GM21381 (cell line): ENCODE measurements around the gene USP54.

Source experiments
- ATAC-seq: cut with Tn5 transposase; IDR thresholded peaks from one replicate; pipeline ENCODE4 v1.9.1; 2021; ENCODE audit warnings: mild to moderate bottlenecking, moderate library complexity; ENCODE audit not compliant: unreplicated experiment

Gene USP54

DNA sequence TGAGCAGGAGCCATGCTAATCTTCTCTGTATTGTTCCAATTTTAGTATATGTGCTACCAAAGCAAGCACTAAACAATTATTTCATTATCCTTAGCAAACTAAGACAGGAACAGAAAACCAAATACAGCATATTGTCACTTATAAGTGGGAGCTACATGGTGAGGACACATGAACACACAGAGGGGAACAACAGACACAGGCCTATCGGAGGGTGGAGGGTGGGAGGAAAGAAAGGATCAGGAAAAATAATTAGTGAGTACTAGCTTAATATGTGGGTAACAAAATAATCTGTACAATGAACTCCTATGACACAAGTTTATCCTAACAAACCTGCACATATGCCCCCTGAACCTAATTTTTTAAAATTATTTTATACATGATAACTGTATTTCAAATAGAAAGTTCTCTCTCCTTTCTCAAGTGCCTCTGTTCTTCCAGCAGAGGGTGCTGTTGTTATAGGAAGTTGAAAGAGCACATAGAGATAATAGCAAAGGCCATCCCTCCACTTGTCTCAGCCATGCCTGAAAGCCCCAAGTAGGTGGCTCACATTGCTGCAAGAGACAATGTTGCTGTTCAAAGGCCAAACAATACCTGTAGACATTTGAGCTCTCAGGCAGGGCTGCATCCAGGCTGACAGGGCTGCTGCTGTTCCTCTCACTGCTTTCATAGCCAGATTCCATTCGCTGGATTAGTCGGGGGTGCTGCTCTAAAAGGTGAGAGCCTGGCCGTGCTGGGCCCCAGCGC lies 61.9 kb downstream of the USP54 start:
- ATAC-seq = no peak

- no peak for ATAC-seq
Observed at GRCh38 chr10:73522263-73522662, 68.9 kb downstream of the USP54 start.

DNA sequence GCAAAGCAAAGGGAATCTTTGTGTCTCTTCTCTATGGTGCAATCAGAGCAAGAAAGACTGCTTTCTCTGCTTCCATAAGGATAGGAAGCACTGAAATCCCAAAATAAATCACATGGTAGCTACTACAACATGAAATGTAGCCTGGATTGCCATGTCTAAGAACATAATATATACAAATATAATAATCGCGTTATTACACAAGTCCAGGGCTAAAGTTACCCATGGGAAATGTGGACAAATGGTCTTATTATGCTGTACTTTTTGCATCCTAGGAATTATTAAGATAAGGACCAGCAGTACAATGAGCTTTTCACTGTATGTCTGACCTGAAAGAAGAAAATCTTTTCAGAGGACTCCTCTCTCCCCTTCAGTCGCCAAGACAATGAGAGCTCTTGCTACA lies 71.8 kb downstream of the USP54 start:
- no peak for ATAC-seq

DNA sequence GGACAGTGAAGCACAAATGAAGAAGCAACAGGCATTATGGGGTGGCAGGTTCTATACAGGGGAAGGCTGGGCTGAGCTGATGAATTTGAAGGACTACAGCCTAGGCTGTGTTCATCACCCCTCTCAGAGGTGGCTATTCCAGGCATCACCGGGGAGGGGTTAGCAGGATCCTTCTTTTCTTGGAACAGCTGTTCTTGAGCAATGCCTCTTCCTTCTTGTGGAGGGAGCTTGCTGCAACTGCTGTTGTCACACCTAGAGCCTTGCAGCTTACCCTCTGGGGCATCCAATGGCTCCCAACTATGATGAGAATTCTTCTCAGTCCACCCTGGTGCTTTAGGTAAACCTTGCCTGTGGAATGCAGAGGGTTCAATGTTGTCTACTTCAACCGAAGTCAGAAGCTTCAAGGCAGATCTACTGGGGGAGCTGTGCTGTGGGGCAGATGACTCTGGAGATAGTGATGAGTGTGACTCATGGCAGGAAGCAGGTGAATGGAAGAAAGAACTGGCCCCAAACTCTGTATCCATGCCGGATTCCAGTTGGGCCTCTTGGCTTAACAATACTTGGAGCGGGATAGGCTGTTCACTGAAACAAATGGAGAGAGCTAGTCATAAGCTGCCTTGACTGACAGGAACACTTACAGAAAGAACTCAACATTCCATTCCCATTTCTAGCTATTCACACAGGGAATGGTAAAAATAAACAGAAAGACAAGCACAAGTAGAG lies 73.8 kb downstream of the USP54 start:
- ATAC-seq = no peak

DNA sequence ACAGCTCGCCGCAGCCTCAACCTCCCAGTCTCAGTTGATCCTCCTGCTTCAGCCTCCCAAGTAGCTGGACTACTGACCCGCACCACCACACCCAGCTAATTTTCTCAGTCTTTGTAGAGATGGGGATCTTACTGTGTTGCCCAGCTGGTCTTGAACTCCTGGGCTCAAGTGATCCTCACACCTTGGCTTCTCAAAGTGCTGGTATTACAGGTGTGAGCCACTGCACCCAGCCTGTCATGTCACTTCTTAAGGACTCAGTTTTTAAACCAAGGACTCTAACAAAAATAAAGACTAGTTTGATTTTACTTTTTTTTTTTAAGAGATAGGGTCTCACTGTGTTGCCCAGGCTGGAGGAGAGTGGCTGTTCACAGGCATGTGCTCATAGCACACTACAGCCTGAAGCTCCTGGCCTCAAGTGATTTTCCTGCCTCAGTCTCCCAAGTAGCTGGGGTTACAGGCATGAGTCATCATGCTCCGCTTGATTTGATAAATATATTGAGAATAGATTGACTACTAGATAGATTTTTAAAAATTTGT lies 78.9 kb downstream of the USP54 start:
- no peak for ATAC-seq

DNA sequence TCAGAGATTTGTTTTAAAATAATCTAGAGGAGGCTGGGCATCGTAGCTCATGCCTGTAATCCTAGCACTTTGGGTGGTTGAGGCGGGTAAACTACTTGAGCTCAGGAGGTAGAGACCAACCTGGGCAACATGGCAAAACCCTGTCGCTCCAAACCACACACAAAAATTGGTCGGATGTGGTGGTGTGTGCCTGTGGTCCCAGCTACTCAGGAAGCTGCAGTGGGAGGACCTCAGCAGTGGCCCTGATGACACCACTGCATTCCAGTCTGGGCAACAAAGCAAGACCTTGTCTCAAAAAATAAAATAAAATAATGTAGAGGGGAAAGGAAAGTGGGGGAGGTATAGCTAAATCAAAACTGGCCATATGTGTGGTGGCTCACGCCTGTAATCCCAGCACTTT lies 81.4 kb downstream of the USP54 start:
- ATAC-seq = no peak

DNA sequence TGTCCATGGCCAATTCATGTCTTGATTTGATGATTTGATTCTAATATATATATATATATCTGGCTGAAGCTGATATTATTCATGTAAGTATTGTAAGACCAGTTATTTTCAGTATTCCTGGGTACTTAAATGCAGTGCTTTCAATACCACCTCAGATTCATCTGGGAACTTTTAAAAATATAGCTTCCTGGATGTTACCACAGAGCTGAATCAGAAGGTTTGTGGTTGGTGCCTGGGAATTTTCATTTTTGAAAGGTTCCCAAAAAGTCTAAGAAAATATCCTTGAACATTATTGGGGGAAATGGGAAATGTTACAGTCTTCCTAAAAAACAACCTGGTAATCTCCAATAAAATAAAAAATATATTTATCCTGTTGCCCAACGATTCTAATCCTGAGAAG lies 84.7 kb downstream of the USP54 start:
- no peak for ATAC-seq

GRCh38 chr10:73506074-73506473 lies 85.1 kb downstream of the USP54 start:
- ATAC-seq = no peak

GRCh38 chr10:73503037-73503436 lies 88.1 kb downstream of the USP54 start:
- no peak for ATAC-seq

DNA sequence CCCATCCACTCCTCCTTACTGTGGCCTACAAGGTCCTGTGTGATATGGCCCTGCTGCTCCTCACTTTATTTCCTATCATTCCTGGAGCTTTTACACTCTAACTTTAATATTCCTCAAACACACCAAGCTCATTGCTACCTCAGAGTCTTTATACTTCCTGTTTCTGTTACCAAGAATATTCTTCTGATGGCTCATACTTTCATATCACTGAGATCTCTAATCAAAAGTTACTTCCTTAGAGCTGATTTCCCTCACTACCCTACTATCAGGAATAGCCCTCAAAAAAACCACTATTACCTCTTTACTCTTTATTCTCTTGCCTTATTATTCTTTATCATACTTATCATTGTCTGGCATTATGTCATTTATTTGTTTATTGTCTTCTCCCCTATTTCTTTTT lies 89.5 kb downstream of the USP54 start:
- no peak for ATAC-seq

GRCh38 chr10:73497623-73498022 lies 93.5 kb downstream of the USP54 start:
- ATAC-seq = no peak

GRCh38 chr10:73495884-73496674 lies 95.1 kb downstream of the USP54 start, which contains the start of gene PPP3CB:
TSS of gene PPP3CB (minus strand) at chr10:73496024. CDS start at chr10:73495889, 135 bp downstream.
- peak; percentile 62 for ATAC-seq

DNA sequence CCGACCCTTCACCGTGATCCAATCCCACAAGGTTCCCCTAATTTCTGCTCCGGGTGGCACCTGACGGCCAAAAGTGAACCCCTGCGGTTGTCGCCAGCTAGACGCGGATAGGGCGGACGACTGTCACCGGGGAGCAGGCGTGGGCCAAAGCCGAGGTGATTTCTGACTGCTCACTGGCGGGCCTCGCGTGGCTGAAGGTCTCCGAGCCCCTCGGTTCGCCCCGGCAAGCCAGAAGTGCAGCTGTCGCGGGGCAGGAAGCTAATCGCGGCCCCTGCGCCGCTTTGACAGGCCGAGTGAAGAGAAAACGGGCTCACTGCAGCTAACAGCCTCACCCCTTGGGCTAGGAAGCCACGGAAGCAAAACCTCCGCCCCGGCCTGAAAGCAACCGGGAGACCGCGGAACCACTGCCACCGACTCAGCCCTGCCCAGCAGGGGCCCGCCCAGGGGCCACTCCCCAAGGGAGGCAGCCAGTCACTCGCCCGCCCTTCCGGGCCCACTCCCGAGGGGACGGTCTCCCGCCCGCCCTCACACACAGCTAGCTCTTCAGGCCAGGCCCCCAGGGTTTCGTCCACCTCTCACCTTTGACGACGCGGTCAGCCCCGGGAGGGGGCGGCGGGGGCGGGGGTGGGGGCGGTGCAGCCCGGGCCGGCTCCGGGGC lies 95.8 kb downstream of the USP54 start:
- peak; percentile 92 for ATAC-seq

- ATAC-seq = no peak
Observed at GRCh38 chr10:73494877-73495225, 96.3 kb downstream of the USP54 start.

DNA sequence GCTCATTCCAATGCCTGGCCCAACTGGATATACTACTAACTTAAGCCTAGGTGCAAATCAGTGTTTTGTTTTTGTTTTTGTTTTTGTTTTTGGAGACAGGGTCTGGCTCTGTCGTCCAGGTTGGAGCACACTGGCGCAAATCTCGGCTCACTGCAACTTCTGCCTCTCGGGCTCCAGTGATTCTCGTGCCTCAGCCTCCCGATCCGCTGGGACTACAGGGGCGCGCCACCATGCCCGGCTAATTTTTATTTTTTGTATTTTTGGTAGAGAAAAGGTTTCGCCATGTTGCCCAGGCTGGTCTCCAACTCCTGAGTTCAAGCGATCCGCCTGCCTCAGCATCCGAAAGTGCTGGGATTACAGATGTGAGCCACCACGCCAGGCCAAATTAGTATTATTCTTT lies 96.9 kb downstream of the USP54 start:
- no peak for ATAC-seq

GRCh38 chr10:73493781-73494180 lies 97.4 kb downstream of the USP54 start:
- no peak for ATAC-seq

DNA sequence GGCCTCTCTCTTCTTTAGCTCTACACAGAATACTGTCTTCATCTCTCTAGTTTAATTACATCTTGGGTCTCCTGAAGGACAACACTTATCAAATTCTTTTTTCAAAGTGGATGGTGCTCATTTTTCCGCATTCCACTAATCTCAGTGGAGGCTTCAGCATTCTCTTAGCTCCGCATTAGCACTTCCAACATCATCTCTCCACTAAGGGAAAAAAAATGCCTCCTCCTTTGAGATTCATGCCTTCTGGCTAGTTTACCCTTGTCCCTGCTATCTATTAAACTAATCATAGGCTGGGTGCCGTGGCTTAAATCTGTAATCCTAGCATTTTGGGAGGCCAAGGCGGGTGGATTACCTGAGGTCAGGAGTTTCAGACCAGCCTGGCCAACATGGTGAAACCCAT lies 104.5 kb downstream of the USP54 start:
- no peak for ATAC-seq

GRCh38 chr10:73485320-73485719 lies 105.8 kb downstream of the USP54 start:
- no peak for ATAC-seq

DNA sequence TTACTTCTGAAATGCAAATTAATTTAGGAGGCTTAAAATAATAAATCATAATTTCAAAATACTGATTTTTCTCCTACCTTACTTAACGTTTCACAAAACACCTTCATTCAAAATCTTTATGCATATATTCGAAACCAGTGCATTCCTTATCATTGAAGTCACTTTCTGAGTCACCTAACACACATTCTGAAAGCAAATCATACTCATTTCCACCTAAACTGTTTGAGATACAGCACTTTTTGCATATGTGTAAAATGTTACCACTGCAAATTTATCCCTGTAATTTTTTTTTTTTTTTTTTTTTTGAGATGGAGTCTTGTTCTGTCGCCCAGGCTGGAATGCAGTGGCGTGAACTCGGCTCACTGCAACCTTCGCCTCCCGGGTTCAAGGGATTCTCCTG lies 111.0 kb downstream of the USP54 start:
- no peak for ATAC-seq

- ATAC-seq = no peak
Observed at GRCh38 chr10:73478636-73479035, 112.5 kb downstream of the USP54 start.

DNA sequence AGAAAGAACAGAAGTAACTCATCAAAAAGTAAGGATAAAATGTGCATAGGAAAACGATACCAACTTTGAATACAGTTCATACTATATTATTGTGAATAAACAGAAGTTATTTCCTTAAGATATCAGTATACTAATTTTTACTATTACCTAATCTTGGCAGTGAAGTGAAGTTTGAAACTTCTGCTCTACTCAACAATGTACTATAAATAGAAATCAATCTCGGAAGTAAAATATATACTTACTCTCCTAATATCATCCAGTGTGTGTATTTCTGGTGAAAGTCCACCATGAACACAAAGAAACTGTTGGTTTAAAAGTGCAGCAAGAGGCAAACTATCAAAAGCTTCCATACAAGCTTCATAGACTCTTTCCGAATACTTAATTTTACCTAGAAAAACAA lies 119.9 kb downstream of the USP54 start:
- no peak for ATAC-seq
